ENCODE data around the gene GYPC.

GYPC gene

DNA sequence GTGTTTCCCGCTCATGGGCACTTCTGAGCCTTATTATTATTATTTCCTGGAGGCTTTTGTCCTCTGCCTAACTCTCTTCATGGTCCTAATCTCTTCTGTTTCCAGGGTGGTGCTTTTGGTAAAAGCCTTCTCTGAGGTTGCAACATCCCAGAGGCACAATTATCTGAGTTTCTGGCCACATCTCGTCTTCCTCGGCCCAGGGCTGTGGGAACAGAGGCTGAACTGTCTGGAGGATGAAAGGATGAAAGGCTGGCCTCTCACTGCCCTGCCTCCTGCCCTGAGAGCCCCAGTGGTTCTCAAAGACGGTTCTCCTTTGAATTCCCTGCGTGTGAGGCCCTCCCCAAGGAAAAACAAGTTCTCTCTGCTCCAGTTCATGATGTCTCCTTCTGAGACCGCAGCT is 13.8 kb downstream of the GYPC start:
- Histone ChIP-seq H3K9ac (ENCODE audit: low read depth, low read length) (no peak overlapping the region), H3K4me1 (ENCODE audit: insufficient read depth, low read length) (no peaks in the 10 kb centered on the region)

DNA sequence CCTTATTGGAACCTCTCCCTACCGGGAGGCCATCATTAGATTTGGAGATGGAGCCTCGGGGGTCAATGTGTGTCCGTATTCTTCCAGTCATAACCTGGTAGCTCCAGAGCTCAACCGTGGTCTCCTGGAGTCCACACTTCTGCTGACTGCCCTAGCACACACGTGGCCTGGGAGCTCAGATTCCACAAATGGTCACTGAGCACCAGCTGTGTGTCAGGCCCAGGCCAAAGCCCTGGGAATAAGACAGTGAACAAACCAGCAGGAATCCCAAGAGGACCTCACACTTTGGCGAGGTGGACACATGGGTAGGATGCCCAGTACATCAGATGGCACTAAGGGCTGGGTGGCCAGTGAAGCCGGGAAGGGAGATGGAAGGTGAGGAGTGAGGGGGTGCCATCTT is 15.5 kb downstream of the GYPC start:
- Histone ChIP-seq H3K4me1 (ENCODE audit: insufficient read depth, low read length) (no peaks in the 10 kb centered on the region), H3K36me3 (ENCODE audit: insufficient read depth, low read length) (peaks cover 5% of the 10 kb centered on the region; the same call in 1 of the 2 replicates), H3K9me3 (ENCODE audit: control insufficient read depth, insufficient read depth, low read length) (peaks cover 6% of the 10 kb centered on the region), H3K9ac (ENCODE audit: low read depth, low read length) (no peak overlapping the region)

More for the DNA sequence above, 13.8 kb downstream of the GYPC start:
- H3K9me3 ChIP-seq (ENCODE audit: control insufficient read depth, insufficient read depth, low read length) = no peaks in the 10 kb centered on the region
- H3K36me3 ChIP-seq (ENCODE audit: insufficient read depth, low read length) = no peaks in the 10 kb centered on the region; the same call in 1 of the 2 replicates

- no peak overlapping the region for H3K9ac ChIP-seq (ENCODE audit: low read depth, low read length)
- H3K9me3 ChIP-seq (ENCODE audit: control insufficient read depth, insufficient read depth, low read length) = peaks cover 6% of the 10 kb centered on the region
- no peaks in the 10 kb centered on the region for H3K4me1 ChIP-seq (ENCODE audit: insufficient read depth, low read length)
- H3K36me3 ChIP-seq (ENCODE audit: insufficient read depth, low read length) = peaks cover 5% of the 10 kb centered on the region; the same call in 1 of the 2 replicates
Measured at GRCh38 chr2:126672980-126673605, 17.1 kb downstream of the GYPC start.

DNA sequence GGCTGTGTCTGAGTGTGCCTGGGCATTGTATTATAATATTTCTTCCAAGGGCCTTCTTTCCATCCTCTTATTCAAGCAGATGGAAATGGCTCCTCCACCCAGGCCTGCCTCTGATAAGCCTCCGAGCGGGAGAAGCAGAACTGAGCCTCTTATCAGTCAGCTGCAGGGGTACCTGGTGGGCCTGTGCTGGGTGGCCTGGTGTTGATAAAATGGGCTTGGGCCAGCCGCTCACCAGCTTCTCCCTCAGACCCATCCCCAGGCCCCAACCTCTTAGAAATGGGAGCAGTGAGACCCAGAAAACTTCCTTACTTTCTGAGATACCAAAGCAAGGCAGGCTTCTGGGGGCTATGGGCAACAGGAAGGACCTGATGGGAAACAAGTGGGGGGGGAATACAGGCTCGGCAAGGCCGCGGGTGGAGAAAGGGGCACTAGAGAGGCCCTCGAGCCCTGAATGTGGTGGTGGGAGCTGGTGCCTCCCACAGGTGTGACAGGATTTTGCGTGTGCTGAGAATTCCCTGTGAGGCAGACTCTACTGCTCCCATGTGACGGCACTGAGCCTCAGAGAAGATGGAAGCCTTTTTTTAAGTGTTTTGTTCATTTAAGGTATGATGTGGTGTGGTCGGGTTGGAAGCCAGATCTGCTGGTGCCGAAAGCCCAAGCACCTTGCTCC is 18.3 kb downstream of the GYPC start:
- Histone ChIP-seq H3K4me1 (ENCODE audit: insufficient read depth, low read length) (no peaks in the 10 kb centered on the region), H3K9ac (ENCODE audit: low read depth, low read length) (no peak overlapping the region), H3K9me3 (ENCODE audit: control insufficient read depth, insufficient read depth, low read length) (peaks cover 6% of the 10 kb centered on the region), H3K36me3 (ENCODE audit: insufficient read depth, low read length) (peaks cover 5% of the 10 kb centered on the region; the same call in 1 of the 2 replicates)

GRCh38 chr2:126675637-126676036 is 19.7 kb downstream of the GYPC start:
- Histone ChIP-seq H3K4me1 (ENCODE audit: insufficient read depth, low read length) (no peaks in the 10 kb centered on the region), H3K9ac (ENCODE audit: low read depth, low read length) (no peak overlapping the region), H3K36me3 (ENCODE audit: insufficient read depth, low read length) (peaks cover 5% of the 10 kb centered on the region; the same call in 1 of the 2 replicates), H3K9me3 (ENCODE audit: control insufficient read depth, insufficient read depth, low read length) (peaks cover 6% of the 10 kb centered on the region)

DNA sequence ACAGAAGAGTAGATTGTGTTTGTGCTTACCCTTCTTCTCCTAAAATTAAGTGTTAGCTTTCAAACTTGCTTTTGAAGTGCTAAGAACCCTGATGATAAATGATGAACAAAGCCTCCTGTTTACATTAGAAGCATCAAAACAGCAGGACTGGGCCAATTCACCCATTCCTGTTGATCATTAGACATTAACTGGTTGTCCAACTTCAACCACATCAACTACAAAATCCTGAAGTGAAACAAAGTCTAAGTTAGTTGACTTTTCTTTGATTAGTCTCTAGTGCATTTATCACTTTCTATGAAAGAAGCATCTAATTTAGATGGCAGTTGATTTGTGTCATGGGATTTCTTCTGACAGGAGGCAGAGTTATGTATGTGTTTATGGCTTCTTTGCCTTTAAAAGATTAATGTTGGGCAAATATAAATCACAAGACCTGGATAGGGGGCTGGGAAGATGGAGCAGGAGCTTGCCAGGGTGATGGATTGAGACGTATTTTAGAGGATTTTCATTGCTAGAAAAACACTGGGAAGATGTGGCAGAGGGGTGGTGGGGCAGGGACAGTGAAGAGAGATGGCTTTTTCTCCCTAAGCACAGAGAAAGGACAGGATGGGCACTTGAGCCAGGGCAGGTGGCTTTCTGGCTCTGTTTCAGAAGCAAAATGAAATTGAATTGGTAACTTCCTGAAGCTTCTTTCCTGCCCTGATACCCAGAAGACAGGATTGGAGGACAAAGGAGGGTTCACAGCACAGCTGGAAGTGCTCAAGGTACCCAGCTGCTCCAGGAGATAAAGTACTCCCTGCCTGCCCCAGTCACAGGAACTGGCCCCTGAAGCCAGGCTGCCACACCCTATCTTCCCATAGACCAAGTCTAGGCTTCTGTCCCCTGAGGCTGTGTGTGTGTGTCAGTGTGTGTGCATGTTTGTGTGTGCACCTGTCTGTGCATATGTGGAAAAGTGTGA is 20.5 kb downstream of the GYPC start:
- H3K9me3 ChIP-seq (ENCODE audit: control insufficient read depth, insufficient read depth, low read length) = peaks cover 6% of the 10 kb centered on the region
- peaks cover 5% of the 10 kb centered on the region; the same call in 1 of the 2 replicates for H3K36me3 ChIP-seq (ENCODE audit: insufficient read depth, low read length)
- no peak overlapping the region for H3K9ac ChIP-seq (ENCODE audit: low read depth, low read length)
- no peaks in the 10 kb centered on the region for H3K4me1 ChIP-seq (ENCODE audit: insufficient read depth, low read length)

DNA sequence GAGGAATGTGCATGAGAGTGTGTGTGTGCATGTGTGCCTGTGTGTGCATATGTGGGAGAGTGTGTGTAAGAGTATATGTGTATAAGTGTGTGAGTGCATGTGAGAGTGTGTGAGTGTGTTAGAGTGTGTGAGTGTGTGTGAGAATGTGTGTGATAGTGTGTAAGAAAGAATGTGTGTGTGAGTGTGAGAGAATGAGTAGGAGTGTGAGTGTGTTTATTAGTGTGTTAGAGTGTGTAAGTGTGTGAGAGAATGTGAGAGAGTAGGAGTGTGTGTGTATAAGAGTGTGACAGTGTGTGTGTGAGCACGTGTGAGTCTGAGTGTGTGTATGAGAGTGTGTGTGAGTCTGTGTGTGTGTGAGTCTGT is 21.2 kb downstream of the GYPC start:
- H3K4me1 ChIP-seq (ENCODE audit: insufficient read depth, low read length) = no peaks in the 10 kb centered on the region
- no peak overlapping the region for H3K9ac ChIP-seq (ENCODE audit: low read depth, low read length)

DNA sequence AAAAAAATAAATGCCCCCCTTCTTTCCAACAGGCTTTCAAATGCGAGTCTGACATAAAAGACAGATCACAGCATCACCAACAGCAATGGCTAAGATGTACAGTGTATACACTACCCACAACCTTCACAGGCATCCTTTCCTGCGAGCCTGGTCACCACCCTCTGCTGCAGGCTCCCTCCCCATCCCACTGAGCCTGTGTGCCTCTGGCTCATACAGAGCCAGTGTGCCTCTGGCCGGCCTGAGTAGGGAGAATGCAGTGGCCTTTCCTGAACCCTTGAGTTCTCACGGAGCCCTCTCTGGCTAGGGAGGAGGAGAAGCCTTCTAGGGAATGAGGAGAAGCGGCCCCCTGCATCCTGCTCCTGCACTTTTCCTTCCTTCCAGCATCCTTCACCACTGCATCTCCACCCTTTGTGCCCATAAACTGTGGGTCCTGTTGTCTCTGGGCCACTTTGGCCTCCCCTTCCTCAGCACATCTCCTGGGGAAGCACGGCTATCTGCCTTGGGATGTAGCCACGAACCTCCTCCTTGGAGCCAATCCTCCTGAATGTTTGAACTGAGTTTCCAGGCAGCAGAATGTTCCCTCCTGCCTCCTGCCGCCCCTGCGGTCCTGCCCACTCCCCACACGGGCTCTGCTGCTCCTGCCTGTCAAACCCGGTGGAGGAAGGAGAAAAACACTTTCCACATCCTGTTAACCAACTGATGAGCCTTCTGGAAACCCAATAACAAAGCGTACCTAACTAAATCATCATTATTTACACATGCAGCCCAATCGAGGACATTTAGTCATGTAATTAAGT is 22.5 kb downstream of the GYPC start:
- no peaks in the 10 kb centered on the region for H3K4me1 ChIP-seq (ENCODE audit: insufficient read depth, low read length)
- no peak overlapping the region for H3K9ac ChIP-seq (ENCODE audit: low read depth, low read length)
- peaks cover 6% of the 10 kb centered on the region for H3K9me3 ChIP-seq (ENCODE audit: control insufficient read depth, insufficient read depth, low read length)
- peaks cover 5% of the 10 kb centered on the region; the same call in 1 of the 2 replicates for H3K36me3 ChIP-seq (ENCODE audit: insufficient read depth, low read length)

More for the DNA sequence above, 21.2 kb downstream of the GYPC start:
- H3K9me3 ChIP-seq (ENCODE audit: control insufficient read depth, insufficient read depth, low read length) = peaks cover 6% of the 10 kb centered on the region
- H3K36me3 ChIP-seq (ENCODE audit: insufficient read depth, low read length) = peaks cover 5% of the 10 kb centered on the region; the same call in 1 of the 2 replicates

DNA sequence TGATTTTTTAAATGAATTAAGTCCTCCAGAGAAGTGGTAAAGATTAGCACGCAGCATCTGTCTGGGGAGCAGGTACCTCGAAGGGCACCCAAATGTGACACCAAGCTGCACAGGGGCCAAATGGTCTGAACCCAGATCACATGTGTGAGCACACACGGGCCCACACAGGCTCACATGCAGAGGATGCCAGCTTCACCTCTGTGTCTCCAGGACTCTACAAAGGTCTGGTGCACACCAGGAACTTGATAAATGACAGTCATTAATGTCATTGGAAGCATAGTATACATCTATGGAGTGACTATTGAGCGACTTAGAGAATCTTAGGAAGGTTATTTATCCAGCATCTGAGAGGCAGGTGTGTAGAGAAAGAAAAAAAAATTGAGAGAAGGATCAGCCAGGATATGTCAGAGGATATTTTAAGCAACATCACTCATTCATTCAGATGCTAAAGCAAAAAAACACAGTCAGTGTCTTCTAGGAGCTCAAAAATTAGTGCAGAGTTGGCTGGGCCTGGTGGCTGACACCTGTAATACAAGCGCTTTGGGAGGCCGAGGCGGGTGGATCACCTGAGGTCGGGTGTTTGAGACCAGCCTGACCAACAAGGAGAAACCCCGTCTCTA is 23.2 kb downstream of the GYPC start:
- Histone ChIP-seq H3K9ac (ENCODE audit: low read depth, low read length) (no peak overlapping the region), H3K4me1 (ENCODE audit: insufficient read depth, low read length) (no peaks in the 10 kb centered on the region), H3K9me3 (ENCODE audit: control insufficient read depth, insufficient read depth, low read length) (peaks cover 6% of the 10 kb centered on the region), H3K36me3 (ENCODE audit: insufficient read depth, low read length) (peaks cover 5% of the 10 kb centered on the region; the same call in 1 of the 2 replicates)

DNA sequence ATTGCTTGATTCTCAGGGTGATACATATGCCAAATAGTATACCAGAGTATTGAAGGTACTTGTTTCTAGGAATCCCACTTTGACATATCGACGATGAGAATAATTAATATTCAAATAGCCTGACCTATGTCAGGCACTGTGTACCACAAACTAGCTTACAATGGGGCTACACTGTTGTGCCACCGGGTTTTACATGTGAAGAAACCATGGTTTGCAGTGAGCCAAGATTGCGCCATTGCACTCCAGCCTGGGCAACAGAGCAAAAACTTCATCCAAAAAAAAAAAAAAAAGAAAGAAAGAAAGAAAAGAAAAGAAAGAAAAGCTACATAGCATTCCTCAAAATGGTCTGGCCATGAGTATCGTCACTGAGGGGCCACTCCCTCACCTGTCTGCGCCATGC is 25.5 kb downstream of the GYPC start:
- Histone ChIP-seq H3K4me1 (ENCODE audit: insufficient read depth, low read length) (no peaks in the 10 kb centered on the region), H3K36me3 (ENCODE audit: insufficient read depth, low read length) (no peaks in the 10 kb centered on the region), H3K9me3 (ENCODE audit: control insufficient read depth, insufficient read depth, low read length) (no peaks in the 10 kb centered on the region), H3K9ac (ENCODE audit: low read depth, low read length) (no peak overlapping the region)

GRCh38 chr2:126685629-126686028 is 29.7 kb downstream of the GYPC start:
- Histone ChIP-seq H3K4me1 (ENCODE audit: insufficient read depth, low read length) (no peaks in the 10 kb centered on the region), H3K36me3 (ENCODE audit: insufficient read depth, low read length) (no peaks in the 10 kb centered on the region), H3K9ac (ENCODE audit: low read depth, low read length) (no peak overlapping the region), H3K9me3 (ENCODE audit: control insufficient read depth, insufficient read depth, low read length) (no peaks in the 10 kb centered on the region; the same call in 1 of the 2 replicates)

DNA sequence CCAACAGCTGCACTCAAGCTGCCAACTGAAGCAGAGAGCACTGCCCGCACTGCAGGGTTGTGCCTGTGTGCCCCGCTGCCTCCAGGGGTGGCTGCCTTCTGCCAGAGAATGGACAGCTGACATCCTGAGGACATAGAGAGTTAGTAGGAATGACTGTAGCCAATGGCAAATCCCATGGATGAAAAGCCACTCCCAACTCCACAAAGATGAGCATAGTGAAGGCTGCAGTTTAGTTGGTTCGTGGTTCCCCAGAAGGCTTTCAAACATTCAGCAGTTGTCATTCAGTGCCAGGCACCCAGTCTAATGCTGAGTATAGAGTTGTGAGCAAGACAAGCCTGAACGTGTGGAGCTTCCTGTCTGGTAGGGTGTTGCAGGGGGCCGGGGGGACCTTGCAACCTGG is 30.3 kb downstream of the GYPC start:
- no peak overlapping the region for H3K9ac ChIP-seq (ENCODE audit: low read depth, low read length)
- no peaks in the 10 kb centered on the region; the same call in 1 of the 2 replicates for H3K9me3 ChIP-seq (ENCODE audit: control insufficient read depth, insufficient read depth, low read length)
- no peaks in the 10 kb centered on the region for H3K36me3 ChIP-seq (ENCODE audit: insufficient read depth, low read length)
- H3K4me1 ChIP-seq (ENCODE audit: insufficient read depth, low read length) = no peaks in the 10 kb centered on the region

DNA sequence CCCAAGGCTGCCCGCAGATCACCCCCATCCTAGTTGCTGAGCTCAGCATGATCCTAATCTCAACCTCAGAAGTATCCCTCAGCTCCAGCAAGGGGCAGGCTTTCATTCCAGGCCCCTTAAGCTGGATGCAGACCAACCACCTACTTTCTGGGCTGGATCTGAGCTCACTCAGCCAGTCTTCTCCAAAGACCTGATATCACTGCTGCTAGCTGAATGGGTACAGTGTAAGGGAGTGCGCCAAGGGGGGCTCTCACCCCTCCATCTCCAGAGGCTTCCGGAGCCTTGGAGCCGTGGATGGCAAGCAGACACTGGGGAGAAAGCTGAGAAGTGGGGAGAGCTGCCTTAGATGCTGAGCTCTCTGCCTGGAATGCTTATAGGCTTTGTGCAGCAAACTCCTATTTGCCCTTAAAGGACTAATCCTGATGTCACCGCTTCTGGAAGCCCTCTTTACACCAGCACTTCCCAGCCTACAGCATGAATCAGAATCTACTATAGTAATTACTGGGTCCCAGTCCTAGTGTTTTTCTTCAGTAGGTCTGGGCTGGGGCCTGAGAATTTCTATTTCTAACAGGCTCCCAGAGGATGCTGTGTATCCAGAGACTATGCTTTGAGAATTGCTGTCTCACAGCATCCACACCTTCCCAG is 31.0 kb downstream of the GYPC start:
- no peaks in the 10 kb centered on the region for H3K4me1 ChIP-seq (ENCODE audit: insufficient read depth, low read length)
- no peaks in the 10 kb centered on the region; the same call in 1 of the 2 replicates for H3K9me3 ChIP-seq (ENCODE audit: control insufficient read depth, insufficient read depth, low read length)
- H3K36me3 ChIP-seq (ENCODE audit: insufficient read depth, low read length) = no peaks in the 10 kb centered on the region
- H3K9ac ChIP-seq (ENCODE audit: low read depth, low read length) = no peak overlapping the region
